ENCODE results near the gene SRD5A1.

The SRD5A1 gene

DNA sequence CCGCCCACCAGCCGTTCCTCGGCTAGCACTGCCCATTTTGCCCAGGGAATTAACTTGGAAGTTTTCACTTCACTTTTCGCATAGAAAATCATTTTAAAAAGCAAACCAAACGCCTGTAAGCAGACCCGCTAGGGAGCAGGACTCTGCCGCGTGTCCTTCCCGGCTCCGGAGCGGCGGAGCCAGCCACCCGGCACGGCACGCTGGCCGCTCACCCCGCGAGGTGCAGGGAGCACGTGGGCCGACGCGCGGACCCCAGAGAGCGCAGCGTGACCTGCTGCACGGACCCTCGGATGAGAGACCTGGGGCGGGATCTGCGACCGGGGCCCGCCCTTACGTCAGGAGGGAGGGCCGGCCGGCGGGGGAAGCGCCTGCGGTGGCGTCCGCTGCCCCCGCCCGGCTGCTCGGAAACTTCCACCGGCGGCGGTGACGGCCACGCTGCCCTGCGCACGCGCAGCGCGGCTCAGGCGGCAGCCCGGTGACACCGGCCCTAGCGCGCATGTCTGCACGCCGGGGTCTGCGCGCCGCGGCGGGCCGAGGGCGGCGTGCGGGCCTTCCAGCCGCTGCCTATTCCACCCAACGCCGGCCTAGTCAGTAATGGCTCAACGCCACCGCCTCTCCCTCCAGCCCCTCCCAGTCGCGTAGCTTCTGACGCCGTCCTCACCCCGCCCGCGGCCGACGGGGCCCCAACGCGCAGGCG is 79.5 kb downstream of the SRD5A1 start:
- TF ChIP-seq POU2F2 (IDR thresholded peaks at IDR 0.05; ENCODE audit: low read depth, low read length), result no peak
- peak; percentile 29; the same call in 1 of the 2 replicates for TF ChIP-seq TAF1 (IDR thresholded peaks at IDR 0.05; ENCODE audit: low read depth, low read length)
- peak; percentile 61 for TF ChIP-seq PAX5 (IDR thresholded peaks at IDR 0.05; ENCODE audit: insufficient read depth, low read length, severe bottlenecking)
- no peak for TF ChIP-seq SPI1 (IDR thresholded peaks at IDR 0.05; ENCODE audit: low read depth, low read length)
- TF ChIP-seq POLR2A (IDR thresholded peaks at IDR 0.05; ENCODE audit: low read depth, low read length), result peak; percentile 36; the same call in 1 of the 2 replicates
- peak; percentile 56; the same call in 1 of the 2 replicates for TF ChIP-seq POLR2AphosphoS5 (IDR thresholded peaks at IDR 0.05; ENCODE audit: low read depth, low read length)
- FAIRE-seq (peak; percentile 96), DNase-seq (ENCODE audit: insufficient read length, low spot score) (peak; percentile 93)

DNA sequence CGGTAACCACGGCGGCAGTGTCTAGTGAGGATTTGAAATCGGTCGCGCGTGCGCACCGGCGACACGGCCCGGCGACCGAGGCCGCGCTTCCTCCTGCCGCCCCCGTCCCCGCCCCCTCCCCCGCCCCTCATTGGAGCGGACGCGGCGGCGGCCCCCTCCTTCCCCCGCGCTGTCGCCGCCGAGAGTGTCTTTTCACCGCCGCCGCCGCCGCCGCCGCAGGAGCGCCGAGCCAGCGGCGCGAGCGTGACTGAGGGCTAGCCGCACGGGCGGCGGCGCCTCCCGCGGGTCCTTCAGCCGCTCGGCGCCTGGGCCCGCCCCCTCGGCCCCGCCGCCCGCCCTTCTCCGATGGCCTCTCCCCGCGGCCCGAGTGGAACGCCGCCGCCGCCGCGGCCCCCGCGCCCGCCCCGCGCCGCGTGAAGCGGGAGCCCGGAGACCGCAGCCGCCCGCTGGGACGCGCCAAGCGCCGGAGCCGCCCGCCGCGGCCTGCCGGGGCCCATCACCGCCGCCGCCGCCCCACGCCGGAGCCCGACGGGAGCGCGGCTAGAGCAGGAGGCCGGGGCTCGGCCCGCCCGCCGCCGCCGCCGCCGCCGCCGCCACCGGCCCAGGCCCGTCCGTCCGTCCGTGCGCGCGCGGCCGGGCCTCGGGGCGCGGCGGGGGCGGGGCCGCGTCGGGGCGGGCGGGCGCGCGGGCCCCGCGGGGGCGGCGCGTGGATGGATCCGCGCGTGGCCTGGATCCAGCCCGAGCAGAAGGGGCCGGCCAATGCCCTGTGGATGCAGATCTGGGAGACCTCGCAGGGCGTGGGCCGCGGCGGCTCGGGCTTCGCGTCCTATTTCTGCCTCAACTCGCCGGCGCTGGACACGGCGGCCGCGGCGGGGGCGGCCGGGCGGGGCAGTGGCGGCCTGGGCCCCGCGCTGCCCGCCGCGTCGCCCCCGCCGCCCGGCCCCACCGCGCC is 80.3 kb downstream of the SRD5A1 start, which contains the start of gene TENT4A:
TENT4A (plus strand) TSS at position 159 of the 952 bp plus-strand sequence; CDS start at position 711, 552 bp downstream.
- FAIRE-seq (no peak), DNase-seq (ENCODE audit: insufficient read length, low spot score) (no peak)
- no peak for TF ChIP-seq POLR2A (IDR thresholded peaks at IDR 0.05; ENCODE audit: low read depth, low read length)
- no peak for TF ChIP-seq POU2F2 (IDR thresholded peaks at IDR 0.05; ENCODE audit: low read depth, low read length)
- no peak for TF ChIP-seq PAX5 (IDR thresholded peaks at IDR 0.05; ENCODE audit: insufficient read depth, low read length, severe bottlenecking)
- TF ChIP-seq POLR2AphosphoS5 (IDR thresholded peaks at IDR 0.05; ENCODE audit: low read depth, low read length), result no peak

DNA sequence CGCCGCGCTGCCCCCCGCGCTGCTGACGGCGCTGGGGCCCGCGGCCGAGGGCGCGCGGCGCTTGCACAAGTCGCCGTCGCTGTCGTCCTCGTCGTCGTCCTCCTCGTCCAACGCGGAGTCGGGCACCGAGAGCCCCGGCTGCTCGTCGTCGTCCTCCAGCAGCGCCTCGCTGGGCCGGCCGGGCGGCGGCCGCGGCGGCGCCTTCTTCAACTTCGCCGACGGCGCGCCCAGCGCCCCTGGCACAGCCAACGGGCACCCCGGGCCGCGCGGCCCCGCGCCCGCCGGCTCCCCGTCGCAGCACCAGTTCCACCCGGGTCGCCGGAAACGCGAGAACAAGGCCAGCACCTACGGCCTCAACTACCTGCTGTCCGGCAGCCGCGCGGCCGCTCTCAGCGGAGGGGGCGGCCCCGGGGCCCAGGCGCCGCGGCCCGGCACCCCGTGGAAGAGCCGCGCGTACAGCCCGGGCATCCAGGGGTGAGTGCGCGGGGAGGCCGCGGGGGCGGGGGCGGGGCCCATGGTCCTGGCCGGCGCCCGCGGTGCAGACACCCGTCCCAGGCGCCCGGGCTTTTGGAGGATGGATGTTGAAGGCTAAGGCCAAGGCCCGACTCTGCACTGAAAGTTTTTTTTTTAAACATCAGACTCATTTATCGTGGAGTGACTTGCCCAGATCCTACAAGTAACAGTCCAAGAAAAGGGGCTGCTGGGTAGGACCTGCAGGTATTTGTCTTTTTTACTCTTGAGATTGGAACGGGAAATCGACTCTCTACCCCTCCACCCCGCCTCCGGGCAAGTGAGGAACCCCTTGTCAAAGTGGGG is 81.2 kb downstream of the SRD5A1 start:
- DNase-seq (ENCODE audit: insufficient read length, low spot score), result no peak
- TF ChIP-seq SPI1 (IDR thresholded peaks at IDR 0.05; ENCODE audit: low read depth, low read length) (no peak), POLR2AphosphoS5 (IDR thresholded peaks at IDR 0.05; ENCODE audit: low read depth, low read length) (no peak), POLR2A (IDR thresholded peaks at IDR 0.05; ENCODE audit: low read depth, low read length) (no peak), POU2F2 (IDR thresholded peaks at IDR 0.05; ENCODE audit: low read depth, low read length) (no peak), TAF1 (IDR thresholded peaks at IDR 0.05; ENCODE audit: low read depth, low read length) (no peak), PAX5 (IDR thresholded peaks at IDR 0.05; ENCODE audit: insufficient read depth, low read length, severe bottlenecking) (no peak)
- no peak for FAIRE-seq

DNA sequence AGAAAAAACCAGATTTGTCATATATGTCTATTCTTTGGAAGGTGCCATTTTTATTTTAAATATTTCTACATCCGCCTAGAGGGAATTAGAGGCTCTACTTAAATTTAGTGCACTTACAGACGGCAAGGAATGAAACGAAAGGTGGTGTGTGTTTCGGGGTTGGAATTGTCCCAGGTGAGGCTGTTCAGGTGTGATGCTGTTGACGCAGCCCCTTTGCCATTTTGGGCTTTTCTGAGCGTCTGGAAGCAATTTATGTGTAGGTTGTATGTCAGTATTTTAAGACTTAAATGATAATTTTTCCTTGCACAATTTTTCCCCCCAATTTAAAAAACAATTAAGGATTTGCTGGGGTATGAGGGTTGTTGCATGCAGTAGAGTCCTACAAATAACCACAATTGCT is 82.0 kb downstream of the SRD5A1 start:
- TF ChIP-seq PAX5 (IDR thresholded peaks at IDR 0.05; ENCODE audit: insufficient read depth, low read length, severe bottlenecking) (no peak), POLR2AphosphoS5 (IDR thresholded peaks at IDR 0.05; ENCODE audit: low read depth, low read length) (no peak), TAF1 (IDR thresholded peaks at IDR 0.05; ENCODE audit: low read depth, low read length) (no peak), SPI1 (IDR thresholded peaks at IDR 0.05; ENCODE audit: low read depth, low read length) (no peak), POLR2A (IDR thresholded peaks at IDR 0.05; ENCODE audit: low read depth, low read length) (no peak)
- FAIRE-seq (no peak), DNase-seq (ENCODE audit: insufficient read length, low spot score) (no peak)

DNA sequence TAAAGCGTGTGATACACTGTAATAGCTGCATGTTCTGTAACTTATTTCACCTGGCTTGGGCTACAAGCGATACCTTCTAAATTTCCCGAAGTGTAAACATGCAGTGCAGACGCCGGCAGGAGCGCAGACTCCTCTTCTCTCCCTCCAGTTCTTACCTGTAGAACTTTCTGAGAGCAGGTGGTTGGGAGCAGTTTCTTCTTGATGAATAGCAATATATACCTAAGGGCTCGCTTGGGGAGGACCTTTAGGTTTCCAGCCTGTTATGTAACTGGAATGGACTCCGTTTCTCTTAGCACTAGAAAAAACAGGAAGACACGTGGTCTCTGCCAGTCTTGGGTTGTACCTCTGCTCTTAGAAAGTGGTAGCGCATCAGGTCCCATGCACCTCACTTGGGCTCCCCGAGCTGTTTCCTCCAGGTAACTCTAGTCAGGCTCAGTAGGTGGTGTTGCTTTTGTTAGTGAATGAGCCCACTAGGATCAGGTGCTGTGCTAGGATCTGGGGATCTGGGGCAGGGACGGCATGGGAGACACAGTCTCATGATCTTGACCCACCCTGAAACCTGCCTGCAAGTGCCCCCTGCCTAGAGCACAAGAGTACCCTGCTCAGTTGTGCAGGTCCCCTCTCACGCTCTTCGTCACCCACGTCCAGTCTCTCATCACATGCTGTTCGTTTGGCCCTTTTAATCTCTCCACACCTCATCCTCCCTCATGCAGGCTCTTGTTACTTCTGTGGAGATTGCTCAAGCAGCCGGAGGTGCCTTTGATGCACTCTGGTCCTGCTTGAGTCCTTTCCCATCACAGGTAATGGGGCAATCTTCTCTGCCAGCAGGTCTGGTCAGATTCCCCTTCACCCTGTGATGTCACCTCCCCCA is 82.8 kb downstream of the SRD5A1 start:
- FAIRE-seq (peak; percentile 5), DNase-seq (ENCODE audit: insufficient read length, low spot score) (no peak)
- no peak for TF ChIP-seq POLR2AphosphoS5 (IDR thresholded peaks at IDR 0.05; ENCODE audit: low read depth, low read length)
- no peak for TF ChIP-seq POU2F2 (IDR thresholded peaks at IDR 0.05; ENCODE audit: low read depth, low read length)
- TF ChIP-seq TAF1 (IDR thresholded peaks at IDR 0.05; ENCODE audit: low read depth, low read length), result no peak
- no peak for TF ChIP-seq POLR2A (IDR thresholded peaks at IDR 0.05; ENCODE audit: low read depth, low read length)
- TF ChIP-seq PAX5 (IDR thresholded peaks at IDR 0.05; ENCODE audit: insufficient read depth, low read length, severe bottlenecking), result no peak
- no peak for TF ChIP-seq SPI1 (IDR thresholded peaks at IDR 0.05; ENCODE audit: low read depth, low read length)

DNA sequence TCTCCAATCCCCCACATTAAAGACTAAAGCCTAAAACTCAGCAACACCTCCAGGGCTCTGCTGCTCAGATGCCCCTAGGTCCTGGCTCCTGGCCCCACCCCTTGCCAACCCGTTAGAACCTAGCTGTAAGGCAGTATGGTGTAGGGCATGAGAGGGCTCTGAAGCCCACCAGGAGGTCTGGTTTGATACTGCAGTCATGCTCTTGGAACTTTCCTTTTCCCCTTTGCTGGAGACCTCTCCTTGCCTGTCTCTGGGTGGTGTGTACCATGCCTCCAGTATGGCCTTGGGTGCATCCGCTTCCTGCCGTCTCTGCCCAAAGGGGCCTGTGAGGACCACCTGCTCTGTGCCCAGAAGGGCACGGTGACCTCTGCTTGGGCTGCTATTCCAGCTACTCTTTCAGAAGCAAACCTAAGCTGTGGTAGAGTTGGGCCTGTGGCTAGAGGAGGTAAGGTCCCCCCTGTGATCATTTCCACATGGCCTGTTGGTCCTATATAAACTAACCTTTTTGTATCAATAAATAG is 83.4 kb downstream of the SRD5A1 start:
- no peak for TF ChIP-seq POU2F2 (IDR thresholded peaks at IDR 0.05; ENCODE audit: low read depth, low read length)
- no peak for TF ChIP-seq POLR2A (IDR thresholded peaks at IDR 0.05; ENCODE audit: low read depth, low read length)
- TF ChIP-seq TAF1 (IDR thresholded peaks at IDR 0.05; ENCODE audit: low read depth, low read length), result no peak
- TF ChIP-seq POLR2AphosphoS5 (IDR thresholded peaks at IDR 0.05; ENCODE audit: low read depth, low read length), result no peak
- TF ChIP-seq PAX5 (IDR thresholded peaks at IDR 0.05; ENCODE audit: insufficient read depth, low read length, severe bottlenecking), result no peak
- TF ChIP-seq SPI1 (IDR thresholded peaks at IDR 0.05; ENCODE audit: low read depth, low read length), result no peak
- FAIRE-seq, result no peak

DNA sequence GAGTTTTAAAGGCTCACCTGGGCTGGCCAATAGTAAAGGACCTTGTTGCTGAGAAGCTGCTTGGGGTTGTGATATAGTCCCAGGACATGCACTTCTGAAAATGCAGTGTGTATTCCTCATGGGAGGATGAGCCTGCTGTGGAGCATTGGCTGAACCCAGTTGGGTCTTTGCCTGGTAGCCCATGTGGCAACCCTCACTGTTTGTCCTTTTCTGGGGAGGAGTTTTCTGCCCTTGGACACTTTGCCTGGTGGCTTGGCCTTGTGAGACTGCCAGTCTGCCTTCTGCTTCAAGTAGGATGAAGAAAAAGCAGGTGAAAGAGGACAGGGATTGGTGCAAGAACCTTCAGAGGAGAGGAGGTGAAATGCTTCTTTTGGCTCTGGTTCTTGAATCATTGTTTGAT is 84.0 kb downstream of the SRD5A1 start:
- FAIRE-seq (no peak), DNase-seq (ENCODE audit: insufficient read length, low spot score) (no peak)
- TF ChIP-seq POLR2AphosphoS5 (IDR thresholded peaks at IDR 0.05; ENCODE audit: low read depth, low read length) (no peak), POLR2A (IDR thresholded peaks at IDR 0.05; ENCODE audit: low read depth, low read length) (no peak), SPI1 (IDR thresholded peaks at IDR 0.05; ENCODE audit: low read depth, low read length) (no peak), POU2F2 (IDR thresholded peaks at IDR 0.05; ENCODE audit: low read depth, low read length) (no peak), TAF1 (IDR thresholded peaks at IDR 0.05; ENCODE audit: low read depth, low read length) (no peak), PAX5 (IDR thresholded peaks at IDR 0.05; ENCODE audit: insufficient read depth, low read length, severe bottlenecking) (no peak)

More for the DNA sequence above, 83.4 kb downstream of the SRD5A1 start:
- DNase-seq (ENCODE audit: insufficient read length, low spot score), result no peak

DNA sequence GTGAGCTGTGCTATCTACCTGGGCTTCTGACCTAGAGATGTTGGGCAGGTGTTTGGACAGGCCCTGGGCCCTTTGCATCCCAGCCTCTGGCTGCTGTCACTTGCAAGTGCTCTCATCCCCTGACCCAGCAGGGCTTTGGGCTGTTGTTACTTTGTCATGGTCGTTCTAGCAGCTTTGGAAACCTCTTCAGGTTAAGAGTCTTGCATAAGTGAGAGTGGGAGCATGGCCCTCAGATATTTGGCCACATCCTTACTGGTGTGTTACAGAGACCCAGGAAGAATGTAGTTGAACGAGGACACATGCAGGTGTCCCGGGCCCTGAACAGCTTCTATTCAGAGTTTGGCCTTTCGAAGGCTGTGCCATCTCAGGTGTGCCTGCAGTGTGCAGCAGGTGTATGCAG is 84.4 kb downstream of the SRD5A1 start:
- FAIRE-seq, result no peak
- TF ChIP-seq PAX5 (IDR thresholded peaks at IDR 0.05; ENCODE audit: insufficient read depth, low read length, severe bottlenecking), result no peak
- no peak for TF ChIP-seq SPI1 (IDR thresholded peaks at IDR 0.05; ENCODE audit: low read depth, low read length)
- TF ChIP-seq POLR2A (IDR thresholded peaks at IDR 0.05; ENCODE audit: low read depth, low read length), result no peak
- TF ChIP-seq TAF1 (IDR thresholded peaks at IDR 0.05; ENCODE audit: low read depth, low read length), result no peak
- TF ChIP-seq POLR2AphosphoS5 (IDR thresholded peaks at IDR 0.05; ENCODE audit: low read depth, low read length), result no peak
- TF ChIP-seq POU2F2 (IDR thresholded peaks at IDR 0.05; ENCODE audit: low read depth, low read length), result no peak
- no peak for DNase-seq (ENCODE audit: insufficient read length, low spot score)

Measured in GM12891 (cell line).